NCI-H748 treated with DMSO at 0.1 percent for 48 hours (cell line): ENCODE data around the gene SBF1.
"Not testable (repeated sequence)": the region's sequence is repeated elsewhere in the genome, so short reads cannot be mapped to it uniquely, and the experiment has no call there.

Experiments used
- DNase-seq: peaks from one replicate; lab custom pipeline; 2025; lab: John Stamatoyannopoulos, UW

Gene SBF1

GRCh38 chr22:50445071-50445879 is 29.6 kb downstream of the SBF1 start:
- DNase-seq: no peak

- DNase-seq: no peak
Measured at GRCh38 chr22:50444663-50445062, 30.2 kb downstream of the SBF1 start.

DNA sequence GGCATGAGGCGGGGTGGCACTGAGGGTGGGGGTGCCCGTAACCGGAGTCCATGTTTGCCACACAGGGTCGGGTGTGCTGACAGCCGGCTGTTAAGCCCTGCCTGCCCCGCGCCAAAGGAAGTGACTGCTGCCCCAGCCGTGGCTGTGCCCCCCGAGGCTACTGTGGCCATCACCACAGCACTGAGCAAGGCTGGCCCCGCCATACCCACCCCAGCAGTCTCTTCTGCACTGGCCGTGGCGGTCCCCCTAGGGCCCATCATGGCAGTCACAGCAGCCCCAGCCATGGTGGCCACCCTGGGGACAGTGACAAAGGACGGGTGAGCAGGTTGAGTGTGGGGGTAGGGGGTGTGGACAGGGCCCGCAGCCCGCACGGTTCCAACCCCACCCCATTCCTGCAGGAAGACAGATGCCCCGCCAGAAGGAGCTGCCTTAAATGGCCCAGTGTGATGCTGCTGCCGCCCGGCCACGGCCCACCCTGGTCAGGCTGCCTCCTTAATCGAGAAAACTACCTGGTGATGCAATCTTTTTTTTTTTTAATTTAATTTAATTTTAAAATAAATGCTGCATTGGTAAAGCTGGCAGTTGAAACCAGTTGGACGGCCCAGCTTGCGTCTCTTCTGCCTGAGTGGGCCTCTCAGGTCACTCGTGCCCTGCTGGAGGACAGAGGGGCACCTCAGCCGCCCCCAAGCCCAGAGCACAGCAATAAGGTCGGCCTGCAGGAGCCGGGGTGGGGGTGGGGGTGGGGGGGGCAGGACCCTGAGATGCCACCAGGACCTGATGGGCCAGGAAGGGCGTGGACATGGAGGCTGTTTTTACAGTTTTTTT is 30.8 kb downstream of the SBF1 start:
- no peak for DNase-seq

GRCh38 chr22:50443197-50443596 is 31.6 kb downstream of the SBF1 start:
- DNase-seq: no peak

- no peak for DNase-seq
Measured at GRCh38 chr22:50441428-50441993, 33.3 kb downstream of the SBF1 start.

DNA sequence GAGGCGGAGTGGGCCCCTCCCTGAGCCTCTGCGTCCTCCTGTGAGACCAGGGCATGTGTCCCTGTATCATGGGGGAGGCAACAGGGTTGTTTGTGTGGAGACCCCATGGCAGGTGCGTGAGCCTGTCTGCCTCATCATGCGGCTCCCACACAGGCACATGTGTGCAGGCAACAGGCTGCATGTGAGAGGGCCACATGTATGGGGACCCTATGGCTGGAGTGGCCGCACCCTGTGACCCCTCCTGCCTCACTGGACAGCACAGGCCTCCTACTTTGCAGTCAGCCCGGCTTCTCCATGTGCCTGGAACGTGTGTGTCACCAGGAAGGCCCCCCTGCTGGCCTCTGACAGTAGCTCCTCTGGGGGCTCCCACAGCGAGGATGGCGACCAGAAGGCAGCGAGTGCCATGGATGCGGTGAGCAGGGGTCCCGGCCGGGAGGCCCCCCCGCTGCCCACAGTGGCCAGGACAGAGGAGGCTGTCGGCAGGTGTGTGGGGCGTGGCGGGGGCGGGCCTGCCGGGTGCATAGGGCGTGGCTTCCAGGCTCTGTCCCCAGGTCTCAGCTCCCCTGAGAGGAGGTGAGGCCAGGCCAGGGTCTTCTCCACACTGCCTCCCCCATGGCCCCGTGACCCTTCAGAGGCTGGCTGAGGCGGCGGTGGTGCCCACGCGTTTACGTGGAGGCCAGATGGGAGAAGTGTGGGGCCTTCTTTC is 34.1 kb downstream of the SBF1 start:
- DNase-seq: no peak

- no peak for DNase-seq
Measured at GRCh38 chr22:50439871-50440331, 34.9 kb downstream of the SBF1 start.

GRCh38 chr22:50439314-50439870 is 35.4 kb downstream of the SBF1 start:
- DNase-seq: no peak

GRCh38 chr22:50438305-50439275 is 36.2 kb downstream of the SBF1 start:
- DNase-seq: no peak

- DNase-seq: no peak
Measured at GRCh38 chr22:50437511-50438304, 37.1 kb downstream of the SBF1 start.

DNA sequence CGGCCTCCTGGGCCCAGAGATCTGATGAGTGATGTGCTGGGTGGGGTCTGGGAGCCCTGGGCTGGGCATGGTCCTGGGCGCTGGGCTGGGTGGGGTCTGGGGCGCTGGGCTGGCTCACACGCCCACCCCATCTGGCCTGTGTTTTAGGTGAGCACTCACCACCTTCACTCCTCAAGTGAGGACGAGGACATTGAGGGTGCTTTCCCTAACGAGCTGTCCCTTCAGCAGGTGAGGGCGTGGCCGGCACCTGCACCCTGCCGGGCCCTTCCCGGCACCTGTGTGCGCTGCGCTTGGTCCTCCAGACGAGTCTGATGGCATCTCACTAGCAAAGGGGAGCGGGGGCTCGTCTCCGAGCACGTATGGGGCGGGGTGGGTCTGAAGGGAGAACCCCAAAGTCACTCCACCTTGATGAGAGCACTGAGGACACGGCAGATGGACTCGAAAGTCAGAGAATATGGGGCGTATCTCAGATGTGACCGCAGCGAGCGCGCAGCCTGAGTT is 37.9 kb downstream of the SBF1 start:
- DNase-seq: no peak

DNA sequence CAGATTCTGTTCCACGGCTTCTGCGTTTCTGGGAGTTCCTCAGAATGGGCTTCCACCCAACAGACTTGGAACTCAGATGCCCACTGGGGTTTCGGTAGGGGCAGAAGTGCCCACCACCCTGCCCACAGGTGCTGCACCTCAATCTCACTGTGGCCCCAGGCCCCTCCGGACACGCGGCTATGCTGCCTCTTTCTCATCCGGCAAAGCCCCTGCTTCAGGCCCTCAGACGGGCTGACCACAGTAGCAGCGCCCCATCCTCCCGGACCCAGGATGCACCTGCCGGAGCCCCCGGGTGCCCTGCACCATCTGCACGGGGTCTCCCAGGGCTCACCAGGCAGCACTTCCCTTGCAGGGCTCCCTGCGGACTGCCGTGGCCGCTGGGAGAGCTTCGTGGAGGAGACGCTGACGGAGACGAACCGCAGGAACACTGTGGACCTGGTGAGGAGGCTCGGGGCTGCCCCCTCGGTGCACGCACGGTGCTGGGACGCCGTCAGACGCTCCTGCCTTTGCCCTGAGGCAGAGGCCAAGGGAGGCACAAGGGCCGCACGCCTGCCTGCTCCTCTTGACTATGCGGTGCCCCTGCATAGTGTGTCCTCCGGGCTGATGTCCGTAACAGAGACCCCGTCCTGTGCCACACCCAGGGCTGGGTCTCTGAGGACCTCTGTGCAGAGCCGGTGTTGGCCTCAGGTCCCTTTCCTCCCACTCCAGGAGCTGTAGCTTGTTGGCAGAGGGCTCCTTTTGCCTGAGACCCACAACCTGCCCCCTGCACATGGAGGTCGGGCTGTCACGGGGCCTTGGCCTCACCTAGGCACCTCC is 38.6 kb downstream of the SBF1 start:
- DNase-seq: no peak

- DNase-seq: no peak
Measured at GRCh38 chr22:50435291-50436014, 39.4 kb downstream of the SBF1 start.

- no peak for DNase-seq
Measured at GRCh38 chr22:50434849-50435248, 40.0 kb downstream of the SBF1 start.

- not testable (repeated sequence) for DNase-seq
Measured at GRCh38 chr22:50432877-50433510, 41.8 kb downstream of the SBF1 start.

DNA sequence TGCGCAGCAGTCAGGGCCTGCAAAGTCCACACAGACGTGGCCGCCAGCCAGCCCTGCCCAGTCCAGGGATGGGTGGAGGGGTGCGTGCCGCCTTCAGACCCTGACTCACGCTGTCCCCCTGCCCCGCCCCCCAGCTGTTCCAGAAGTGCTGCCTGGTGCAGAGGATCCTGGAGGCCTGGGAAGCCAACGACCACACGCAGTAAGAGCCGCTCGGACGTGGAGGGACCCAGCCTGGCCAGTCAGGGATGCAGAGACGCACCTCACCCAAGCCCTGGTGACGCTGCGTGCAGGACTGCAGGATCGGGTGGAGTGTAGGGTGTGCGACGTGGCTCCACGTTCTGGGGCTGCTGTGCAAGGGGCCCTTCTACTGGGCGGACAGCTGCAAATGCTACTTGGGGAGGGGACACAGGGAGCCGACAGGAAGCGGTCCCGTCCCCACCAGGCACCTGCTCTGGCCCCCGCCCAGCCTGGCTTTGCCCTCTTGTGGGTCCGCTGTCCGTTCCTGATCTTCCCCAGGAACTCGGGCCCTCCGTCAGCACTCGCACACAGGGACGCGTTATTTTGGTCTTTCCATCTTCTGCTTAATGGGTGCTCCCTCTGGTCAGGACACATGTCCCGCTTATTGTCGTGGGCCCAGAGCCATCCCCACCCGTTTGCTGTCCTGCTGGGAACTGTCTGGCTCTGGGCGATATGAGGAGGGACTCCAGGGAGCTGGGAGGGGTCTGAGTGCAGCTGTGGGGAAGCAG is 42.5 kb downstream of the SBF1 start:
- no peak for DNase-seq
